GM12878 (cell line): ENCODE results near the gene PITRM1. TPM values are rescaled to one million over a fixed set of nuclear protein-coding genes. Genes with fewer than 3 reads are reported as not detected.
"Not testable (repeated sequence)": the region's sequence is repeated elsewhere in the genome, so short reads cannot be mapped to it uniquely, and the experiment has no call there.

ENCODE experiments used
- ATAC-seq: fragments of 200-7000 bp; cut with Tn5 transposase; 3 replicates; pipeline ENCODE4 v1.9.1; 2020; ENCODE audit warnings: mild to moderate bottlenecking, moderate library complexity
- BruUV-seq: library from RNA; stranded (reverse); fragments of 400-500 nt; replicated peaks from 2 replicates; lab custom pipeline; 2021; lab: Mats Ljungman, UMichigan
- CTCF ChIA-PET: fragments of 300-600 bp; sonication (Branson Sonifier 250); formaldehyde crosslinking; extraction: SDS; loops from one replicate; lab custom pipeline; 2021; ENCODE audit warnings: inconsistent platforms; lab: Yijun Ruan, JAX
- POLR2A ChIA-PET: fragments of 350-600 bp; formaldehyde crosslinking; extraction: SDS; loops from one replicate; lab custom pipeline; 2021; ENCODE audit warnings: inconsistent platforms; lab: Charles Lee
- RAD21 ChIA-PET: fragments of 300-600 bp; sonication (Branson Sonifier 250); formaldehyde crosslinking; loops from one replicate; lab custom pipeline; 2023; ENCODE audit warnings: antibody characterized with exemption; ENCODE audit not compliant: unreplicated experiment; lab: Charles Lee
- SMC1A ChIA-PET: fragments of 300-600 bp; sonication (Branson Sonifier 250); formaldehyde crosslinking; loops from one replicate; lab custom pipeline; 2023; ENCODE audit not compliant: unreplicated experiment, uncharacterized antibody; lab: Charles Lee
- DNase-seq: peaks from one replicate; pipeline ENCODE4 v3.0.0-alpha.2; 2011; ENCODE audit warnings: low read depth, low spot score
- FAIRE-seq: peaks from 3 replicates; lab custom pipeline; 2011; peaks lifted over from hg19 to GRCh38; lab: Jason Lieb, UNC
- H2AFZ ChIP-seq: 2 replicates; pipeline ENCODE4 v1.6.0; 2011; ENCODE audit warnings: low read depth, low read length, control low read depth; ENCODE audit not compliant: control insufficient read depth
- H3K27ac ChIP-seq: 2 replicates; pipeline ENCODE4 v1.5.1; 2011; ENCODE audit warnings: control low read depth; ENCODE audit not compliant: control insufficient read depth, insufficient read depth
- H3K27me3 ChIP-seq, 2 experiments: replicated peaks in 1 of 2; 2 replicates each; pipeline versions ENCODE4 v1.6.0 to v1.6.1; 2011; ENCODE audit warnings: low read length in 1 of 2; ENCODE audit not compliant: control insufficient read depth in 2 of 2, insufficient read depth in 2 of 2
- H3K36me3 ChIP-seq, 2 experiments: 2 replicates each; pipeline ENCODE4 v1.5.1; 2011; ENCODE audit warnings: low read length in 1 of 2; ENCODE audit not compliant: control insufficient read depth in 2 of 2, insufficient read depth in 2 of 2
- H3K4me1 ChIP-seq: 2 replicates; pipeline ENCODE4 v1.6.1; 2011; ENCODE audit warnings: mild to moderate bottlenecking, low read length, moderate library complexity, mixed read lengths; ENCODE audit not compliant: control insufficient read depth, insufficient read depth
- H3K4me2 ChIP-seq: 2 replicates; pipeline ENCODE4 v1.6.0; 2011; ENCODE audit warnings: control low read depth; ENCODE audit not compliant: control insufficient read depth, insufficient read depth
- H3K4me3 ChIP-seq: fragments of 200-600 bp; sonication (generic); 2 replicates; pipeline ENCODE4 v1.5.1; 2016
- H3K79me2 ChIP-seq: 2 replicates; pipeline ENCODE4 v1.6.0; 2011; ENCODE audit warnings: low read length; ENCODE audit not compliant: control insufficient read depth, insufficient read depth
- H3K9ac ChIP-seq: 2 replicates; pipeline ENCODE4 v1.8.0; 2011; ENCODE audit warnings: low read length, control low read depth, mixed read lengths; ENCODE audit not compliant: control insufficient read depth, insufficient read depth
- H3K9me3 ChIP-seq: replicated peaks from 3 replicates; pipeline ENCODE4 v1.5.1; 2011; ENCODE audit warnings: mild to moderate bottlenecking, low read length; ENCODE audit not compliant: control insufficient read depth, insufficient read depth
- H4K20me1 ChIP-seq: 2 replicates; pipeline ENCODE4 v1.6.0; 2011; ENCODE audit not compliant: control insufficient read depth, insufficient read depth
- DPF2 ChIP-seq: fragments of 450-650 bp; IDR thresholded peaks from 2 replicates; pipeline ENCODE4 v1.6.1; 2017; ENCODE audit warnings: mild to moderate bottlenecking
- RB1 ChIP-seq: fragments of 450-650 bp; formaldehyde crosslinking; IDR thresholded peaks from 2 replicates; pipeline ENCODE4 v1.6.1; 2017; ENCODE audit warnings: mild to moderate bottlenecking, borderline replicate concordance
- STAT1 ChIP-seq: fragments of 450-650 bp; conservative IDR thresholded peaks from 2 replicates; pipeline ENCODE4 v1.6.1; 2014; ENCODE audit warnings: antibody characterized with exemption, mild to moderate bottlenecking
- TCF3 ChIP-seq: IDR thresholded peaks from 2 replicates; pipeline ENCODE4 v1.6.1; 2012; ENCODE audit warnings: low read depth, mild to moderate bottlenecking, low read length, borderline replicate concordance; ENCODE audit not compliant: insufficient read depth
- USF1 ChIP-seq: IDR thresholded peaks from 2 replicates; pipeline ENCODE4 v1.6.1; 2011; ENCODE audit warnings: borderline replicate concordance, low read depth, mild to moderate bottlenecking, moderate library complexity, mixed read lengths, low read length; ENCODE audit not compliant: insufficient read depth; ENCODE audit errors: extremely low read length
- WGBS: methylation state at CpG from one replicate; pipeline ENCODE4 v1.1.6; 2016; ENCODE audit warnings: low lambda C conversion rate; ENCODE audit not compliant: insufficient replicate concordance, insufficient coverage; ENCODE audit errors: missing lambda C conversion rate; 5-methylcytosine and 5-hydroxymethylcytosine counted together
- in situ Hi-C: fragments of 300-500 bp; cut with MboI; formaldehyde crosslinking; loops from 9 replicates; pipeline ENCODE4 v1.14.3; 2018; ENCODE audit warnings: mixed read lengths
- intact Hi-C: fragments of 100-400 bp; cut with micrococcal nuclease; formaldehyde crosslinking; loops from one replicate; pipeline ENCODE4 v1.14.2; 2022; ENCODE audit not compliant: unreplicated experiment
- polyA plus RNA-seq, 11 experiments: library from polyadenylated mRNA; depleted of rRNA in 4 of 11; unstranded in 6 of 11; stranded (reverse) in 5 of 11; fragments of >200 nt; fragmentation: Nextera tagmentation in 4 of 11; fragmentation: Illumina TruSeq in 1 of 11; extraction: Ambion mirVana in 4 of 11; extraction: Trizol in 1 of 11; gene quantifications; 1 replicate in 1 of 11; 2 replicates in 10 of 11; pipeline versions ENCODE4 v1.2.1 to v1.2.3, GENCODE V29; 2011 to 2016; ENCODE audit warnings: inconsistent platforms in 2 of 11, missing spikeins in 2 of 11, low read depth in 1 of 11
- total RNA-seq, 4 experiments: library from RNA; depleted of rRNA in 3 of 4; stranded (reverse); fragments of >200 nt in 3 of 4; fragmentation: Illumina TruSeq in 1 of 4; extraction: Trizol in 1 of 4; gene quantifications; 2 replicates each; pipeline versions ENCODE4 v1.2.1 to v1.2.3, GENCODE V29; 2013 to 2021

The PITRM1 gene
- total and polyA plus RNA-seq, 10 of the 15 experiments (the other 5 are each of a cell fraction or from before 2014, with no cell fraction given): 15.5 to 53.0 (median 45.0) TPM

DNA sequence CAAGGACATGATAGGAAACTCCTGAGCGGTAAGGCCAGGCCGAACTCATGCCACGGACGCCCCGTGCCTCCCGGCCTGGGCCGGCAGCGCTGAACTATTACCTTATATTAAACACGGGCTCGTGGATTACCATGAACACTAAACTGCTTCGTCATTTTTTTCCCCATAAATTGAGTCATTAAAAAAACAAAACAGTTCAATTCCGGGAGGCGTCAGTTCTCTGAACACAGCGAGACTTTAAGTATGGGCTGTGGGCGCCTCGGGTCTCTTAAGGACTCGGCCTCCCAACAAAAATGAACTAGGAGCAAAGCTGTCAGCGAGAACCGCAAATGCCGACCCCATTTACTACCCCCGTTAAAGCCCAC is 519 bp downstream of the PITRM1 start (continued):
- no peak for TF ChIP-seq DPF2
- no peak for TF ChIP-seq USF1
- TF ChIP-seq STAT1: no peak
- no peak for TF ChIP-seq TCF3
- TF ChIP-seq RB1: no peak

- BruUV-seq, CTCF ChIA-PET, in situ Hi-C loops, DNase-seq, H2AFZ ChIP-seq, FAIRE-seq, ATAC-seq, H3K27me3 ChIP-seq, SMC1A ChIA-PET, H3K27ac ChIP-seq, H3K9me3 ChIP-seq, H3K9ac ChIP-seq, H3K4me1 ChIP-seq, POLR2A ChIA-PET, RAD21 ChIA-PET, intact Hi-C loops, H4K20me1 ChIP-seq: not testable (repeated sequence)
- Histone ChIP-seq H3K4me2 (peak overlapping the region; percentile 66), H3K36me3 (peaks cover 6 to 12% of the 10 kb centered on the region in 2 experiments; a peak in 3 of 4 replicates), H3K79me2 (peaks cover 11% of the 10 kb centered on the region), H3K4me3 (peak overlapping the region; percentile 85)
- 89% methylated on average over 11 of the region's 11 CpGs for WGBS
Observed at GRCh38 chr10:3171488-3171887, 1.1 kb downstream of the PITRM1 start.
